Spleen (tissue), 7 donors: Measurements from ENCODE around the gene TMBIM1.

ENCODE experiments used
- CTCF ChIP-seq, 11 experiments: fragments of 200-600 bp in 7 of 11; fragments of 450-650 bp in 4 of 11; sonication (generic) in 4 of 11; IDR thresholded peaks in 8 of 11; conservative IDR thresholded peaks in 3 of 11; 1 replicate in 7 of 11; 2 replicates in 4 of 11; pipeline versions ENCODE4 v1.4.0 to v1.8.0; 2016 to 2021; ENCODE audit warnings: antibody characterized with exemption in 11 of 11, inconsistent platforms in 4 of 11, mild to moderate bottlenecking in 1 of 11
- POLR2A ChIP-seq, 3 donors: fragments of 450-650 bp; IDR thresholded peaks; one replicate each; pipeline ENCODE4 v1.5.1; 2017; ENCODE audit warnings: antibody characterized with exemption in 3 of 3, mild to moderate bottlenecking in 1 of 3
- donor health status: DM: no; HTN: no; CAD: no; lungs with moderate emphysema.
- donor health status: DM: no; HTN: no; CAD: no.
- donor health status: DM: no; HTN: no; CAD: no.

DNA sequence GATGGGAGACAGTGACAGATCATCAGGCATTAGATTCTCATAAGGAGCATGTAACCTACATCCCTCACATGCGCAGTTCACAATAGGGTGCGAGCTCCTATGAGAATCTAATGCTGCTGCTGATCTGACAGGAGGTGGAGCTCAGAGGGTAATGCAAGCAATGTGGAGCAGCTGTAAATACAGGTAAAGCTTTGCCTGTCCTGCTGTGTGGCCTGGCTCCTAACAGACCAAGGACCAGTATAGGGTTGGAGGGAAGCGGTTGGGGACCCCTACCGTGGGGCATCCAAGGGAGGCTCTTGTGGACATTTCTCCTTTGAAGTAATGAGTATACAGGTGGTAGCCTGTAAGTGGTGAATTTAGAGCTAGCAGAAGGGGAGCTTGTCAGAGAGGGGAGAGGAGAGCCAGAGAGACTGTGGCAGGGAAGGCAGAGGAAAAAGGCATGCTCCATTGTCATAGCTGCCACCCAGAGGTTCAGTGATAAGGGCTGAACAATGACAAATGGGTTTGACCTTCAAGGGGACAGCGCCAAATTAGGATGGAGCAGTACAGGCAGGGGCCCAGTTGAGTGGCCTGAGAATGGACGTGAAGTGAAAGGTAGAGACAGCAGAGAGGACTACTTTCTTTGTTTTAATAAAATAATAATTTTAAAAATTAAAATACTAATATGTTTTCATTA is 15.2 kb upstream of the TMBIM1 start:
- no peak for TF ChIP-seq CTCF (IDR thresholded peaks at IDR 0.05 in 8 of 11, conservative IDR thresholded peaks at IDR 0.05 in 3 of 11)
- no peak for TF ChIP-seq POLR2A (IDR thresholded peaks at IDR 0.05)
